Measurements from ENCODE around the gene POP4.

DNA sequence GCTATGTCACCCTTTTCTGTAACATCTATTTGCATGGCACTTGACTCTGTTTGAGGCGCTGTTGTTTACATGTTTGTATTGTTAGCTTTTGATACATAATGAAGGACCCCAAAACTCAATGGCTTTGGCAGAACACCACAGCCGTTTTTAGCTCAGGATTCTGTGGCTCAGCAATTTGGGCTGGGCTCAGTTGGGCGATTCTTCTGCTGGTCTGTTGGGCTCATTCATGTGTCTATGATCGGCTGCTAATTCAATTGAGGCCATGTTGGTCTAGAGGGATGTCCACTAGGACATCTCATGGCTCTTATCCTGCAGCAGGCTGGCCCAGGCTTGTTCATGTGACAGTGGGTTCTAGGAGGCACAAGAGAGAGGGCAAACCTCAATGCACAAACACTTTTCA lies 46.3 kb upstream of the POP4 start:
- no peak for TF ChIP-seq CTCF (IDR thresholded peaks at IDR 0.05)
- no peak for TF ChIP-seq POLR2A (IDR thresholded peaks at IDR 0.05)
